Ovary (tissue), 9 donors: ENCODE data around the gene PHF21B. TPM values are rescaled to one million over a fixed set of nuclear protein-coding genes. Genes with fewer than 3 reads are reported as not detected.

Experiments used
- DNase-seq, 5 donors: peaks; one replicate each; pipeline ENCODE4 v3.0.0-alpha.2; 2019 to 2020
- H3K27ac ChIP-seq, 2 donors: fragments of 200-600 bp; one replicate each; pipeline versions ENCODE4 v1.5.1 to v1.8.0; 2019 to 2022
- H3K27me3 ChIP-seq: fragments of 200-600 bp; one replicate; pipeline ENCODE4 v1.8.0; 2022
- H3K36me3 ChIP-seq: fragments of 200-600 bp; sonication (generic); one replicate; pipeline ENCODE4 v1.5.1; 2019
- H3K4me1 ChIP-seq: one replicate; pipeline ENCODE4 v1.8.1; 2013; ENCODE audit warnings: mild to moderate bottlenecking, moderate library complexity; ENCODE audit not compliant: insufficient read depth
- H3K4me3 ChIP-seq: fragments of 200-600 bp; sonication (generic); one replicate; pipeline ENCODE4 v1.5.1; 2017
- H3K9me3 ChIP-seq, 2 donors: fragments of 200-600 bp in 1 of 2; sonication (generic) in 1 of 2; one replicate each; pipeline versions ENCODE4 v1.5.1 to v1.8.1; 2013 to 2019; ENCODE audit warnings: mild to moderate bottlenecking in 1 of 2, moderate library complexity in 1 of 2
- EP300 ChIP-seq: sonication (generic); formaldehyde crosslinking; IDR thresholded peaks from one replicate; pipeline ENCODE4 v1.6.1; 2017; ENCODE audit warnings: antibody characterized with exemption
- POLR2A ChIP-seq: fragments of 450-650 bp; IDR thresholded peaks from one replicate; pipeline ENCODE4 v1.6.1; 2017; ENCODE audit warnings: antibody characterized with exemption, mild to moderate bottlenecking, moderate library complexity
- WGBS, 3 donors: extraction: QIAGEN DNeasy Blood & Tissue Kit in 1 of 3; methylation state at CpG; one replicate each; pipeline versions ENCODE4 v1.1.5 to v1.1.7; 2013 to 2017; 5-methylcytosine and 5-hydroxymethylcytosine counted together
- intact Hi-C, 4 donors: fragments of 100-400 bp; cut with DNase I; formaldehyde crosslinking; loops; one replicate each; pipeline versions ENCODE4 v1.11.0 to v1.15.1; 2022 to 2023
- polyA plus RNA-seq, 2 donors: library from polyadenylated mRNA; stranded (reverse); fragments of 200-250 nt in 1 of 2; fragments of 350-450 nt in 1 of 2; fragmentation: Illumina TruSeq in 1 of 2; extraction: RNeasy Lipid Tissue Mini Kit (QIAGEN cat#74804) in 1 of 2; gene quantifications; one replicate each; pipeline ENCODE4 v1.2.3, GENCODE V29; 2013 to 2014
- total RNA-seq, 7 donors: library from RNA; depleted of rRNA in 2 of 7; stranded (reverse); fragments of >200 nt in 2 of 7; fragmentation: NEBNext Ultra II Directional in 3 of 7; extraction: Animal tissue kit (Norgen Biotek cat#: 25700) in 3 of 7; gene quantifications; one replicate each; pipeline versions ENCODE4 v1.1.0 to v1.2.4, GENCODE V29; 2016 to 2023
- TF ChIP-seq, protein P1 (sequence below), 3 donors: fragments of 450-650 bp in 2 of 3; fragments of 200-600 bp in 1 of 3; IDR thresholded peaks; one replicate each; pipeline versions ENCODE4 v1.5.1 to v1.8.0; 2016 to 2022; ENCODE audit warnings: antibody characterized with exemption in 3 of 3, mild to moderate bottlenecking in 1 of 3
- donor health status: DM: no; HTN: no; CAD: no; lungs with moderate emphysema.
- donor health status: DM: no; HTN: no; CAD: no.
- donor health status: Bipolar disorder and iron deficiency.
- donor health status: DM: yes; HTN: yes; CAD: no.
- donor health status: DM: no; HTN: no; CAD: no.
- donor health status: DM: yes; HTN: yes; CAD: no.

Gene PHF21B
- total and polyA plus RNA-seq, 9 donors: 0.95 to 10.7 (median 6.4) TPM

DNA sequence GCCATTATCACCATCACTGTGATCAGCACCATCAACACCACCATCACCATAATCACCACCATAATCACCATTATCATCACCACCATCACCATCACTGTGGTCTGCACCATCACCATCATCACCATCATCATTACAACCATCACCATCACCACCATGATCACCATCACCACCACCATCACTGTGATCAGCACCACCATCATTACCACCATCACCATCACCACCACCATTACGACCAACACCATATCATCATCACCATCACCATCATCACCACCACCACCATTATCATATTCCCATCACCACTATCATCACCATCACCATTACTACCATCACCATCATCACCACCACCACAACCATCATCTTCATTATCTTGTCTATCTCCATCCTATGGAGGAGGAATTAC is 125.2 kb downstream of the PHF21B start:
- Histone ChIP-seq H3K27me3 (no peaks in the 10 kb centered on the region), H3K4me3 (no peak overlapping the region), H3K9me3 (no peaks in the 10 kb centered on the region), H3K27ac (no peak overlapping the region), H3K36me3 (no peaks in the 10 kb centered on the region), H3K4me1 (no peaks in the 10 kb centered on the region)
- 95 to 98% (median 96%) methylated on average over 1 of the region's 1 CpG for WGBS, 3 donors
- TF ChIP-seq POLR2A: no peak
- TF ChIP-seq, protein P1, sequence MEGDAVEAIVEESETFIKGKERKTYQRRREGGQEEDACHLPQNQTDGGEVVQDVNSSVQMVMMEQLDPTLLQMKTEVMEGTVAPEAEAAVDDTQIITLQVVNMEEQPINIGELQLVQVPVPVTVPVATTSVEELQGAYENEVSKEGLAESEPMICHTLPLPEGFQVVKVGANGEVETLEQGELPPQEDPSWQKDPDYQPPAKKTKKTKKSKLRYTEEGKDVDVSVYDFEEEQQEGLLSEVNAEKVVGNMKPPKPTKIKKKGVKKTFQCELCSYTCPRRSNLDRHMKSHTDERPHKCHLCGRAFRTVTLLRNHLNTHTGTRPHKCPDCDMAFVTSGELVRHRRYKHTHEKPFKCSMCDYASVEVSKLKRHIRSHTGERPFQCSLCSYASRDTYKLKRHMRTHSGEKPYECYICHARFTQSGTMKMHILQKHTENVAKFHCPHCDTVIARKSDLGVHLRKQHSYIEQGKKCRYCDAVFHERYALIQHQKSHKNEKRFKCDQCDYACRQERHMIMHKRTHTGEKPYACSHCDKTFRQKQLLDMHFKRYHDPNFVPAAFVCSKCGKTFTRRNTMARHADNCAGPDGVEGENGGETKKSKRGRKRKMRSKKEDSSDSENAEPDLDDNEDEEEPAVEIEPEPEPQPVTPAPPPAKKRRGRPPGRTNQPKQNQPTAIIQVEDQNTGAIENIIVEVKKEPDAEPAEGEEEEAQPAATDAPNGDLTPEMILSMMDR (IDR thresholded peaks at IDR 0.05): no peak
- no peak for TF ChIP-seq EP300
- DNase-seq: no peak
- intact Hi-C loops: no loop called here

DNA sequence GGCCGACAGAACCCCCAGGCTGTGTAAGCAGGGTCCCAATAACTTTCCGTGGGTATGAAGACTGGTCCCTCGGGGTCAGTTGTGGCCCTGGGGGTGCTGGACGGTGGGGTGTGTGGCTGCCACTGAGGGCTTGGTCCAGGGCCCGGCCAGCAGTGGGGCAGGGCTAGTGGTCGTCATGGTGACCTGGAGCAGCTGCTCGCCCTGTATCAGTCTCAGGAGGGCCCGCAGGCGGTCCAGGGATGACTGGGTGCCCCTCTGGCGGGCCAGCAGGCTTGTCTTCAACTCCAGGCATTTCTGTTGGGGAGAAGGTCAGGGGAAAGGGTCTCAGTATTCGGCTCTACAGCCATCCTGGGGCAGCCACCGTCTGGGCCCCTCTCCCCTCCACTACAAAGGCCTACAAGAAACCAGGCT is 126.8 kb downstream of the PHF21B start:
- no peak for TF ChIP-seq EP300
- TF ChIP-seq, protein P1 (IDR thresholded peaks at IDR 0.05): no peak
- H3K27me3 ChIP-seq: no peaks in the 10 kb centered on the region
- no peaks in the 10 kb centered on the region for H3K4me1 ChIP-seq
- no peaks in the 10 kb centered on the region for H3K9me3 ChIP-seq
- peak in 1 of 5 donors; percentile 19 for DNase-seq
- no peak overlapping the region for H3K4me3 ChIP-seq
- intact Hi-C loops: no loop called here
- WGBS, 3 donors: 86 to 88% (median 88%) methylated on average over 11 to 12 of the region's 12 CpGs
- H3K27ac ChIP-seq: no peak overlapping the region
- H3K36me3 ChIP-seq: no peaks in the 10 kb centered on the region

DNA sequence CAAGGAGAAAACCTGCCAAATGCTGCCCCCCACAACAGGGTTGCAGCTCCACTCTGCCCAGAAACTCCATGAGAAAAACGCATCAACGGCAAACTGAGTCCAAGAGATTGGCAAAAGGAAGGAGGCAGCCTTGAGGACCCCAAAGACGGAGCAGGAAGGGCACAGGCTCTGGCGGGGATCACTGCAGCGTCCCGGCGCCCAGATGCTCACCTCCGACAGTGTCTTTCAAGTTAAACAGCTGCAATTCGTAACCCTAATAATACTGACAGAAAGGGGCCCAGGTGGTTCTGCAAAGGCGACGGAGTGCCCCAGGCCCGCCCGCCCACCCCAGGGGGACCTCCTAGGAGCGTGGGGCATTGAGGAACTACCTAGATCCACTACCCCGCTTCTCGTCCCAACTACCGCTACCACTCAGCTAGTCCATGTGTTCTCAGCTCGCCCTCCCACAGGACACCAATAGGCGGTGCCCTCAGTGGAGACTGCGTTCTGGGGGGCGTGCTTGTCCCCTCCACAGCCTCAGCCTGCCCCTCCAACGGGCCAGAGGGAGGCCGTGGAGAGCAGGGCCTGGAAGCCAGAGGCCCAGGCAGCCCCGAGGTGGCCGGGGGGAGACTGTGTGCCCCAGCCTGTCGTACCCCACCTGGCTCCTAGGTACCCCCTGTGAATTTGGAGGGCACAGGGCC is 127.4 kb downstream of the PHF21B start:
- Histone ChIP-seq H3K27me3 (no peaks in the 10 kb centered on the region), H3K9me3 (no peaks in the 10 kb centered on the region), H3K4me1 (no peaks in the 10 kb centered on the region), H3K36me3 (no peaks in the 10 kb centered on the region), H3K27ac (no peak overlapping the region), H3K4me3 (no peak overlapping the region)
- TF ChIP-seq POLR2A: no peak
- peak in 1 of 5 donors; percentile 17 for DNase-seq
- intact Hi-C loops: no loop called here
- 86 to 95% (median 91%) methylated on average over 24 to 26 of the region's 26 CpGs for WGBS, 3 donors

DNA sequence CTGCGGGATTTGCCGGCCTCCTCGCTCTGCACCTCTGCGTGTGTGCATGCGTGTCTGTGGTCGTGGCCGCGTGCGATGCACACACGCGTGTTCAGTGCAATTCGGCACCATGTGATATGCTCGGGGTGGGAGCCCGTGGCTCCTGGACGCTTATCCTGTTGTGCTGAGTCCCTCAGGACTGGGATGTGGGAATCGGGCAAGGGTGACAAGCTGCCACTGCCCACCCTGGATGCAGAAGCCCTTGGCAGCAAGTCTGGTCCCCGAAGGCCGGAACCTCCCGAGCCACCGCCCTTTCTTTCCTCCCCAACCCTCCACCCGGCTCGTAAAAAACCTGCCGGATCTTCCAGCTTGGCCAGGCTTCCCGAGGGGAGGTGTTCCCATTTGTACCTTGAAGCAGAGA is 128.2 kb downstream of the PHF21B start:
- H3K36me3 ChIP-seq: no peaks in the 10 kb centered on the region
- H3K4me3 ChIP-seq: no peak overlapping the region
- peak in 1 of 5 donors; percentile 27 for DNase-seq
- H3K9me3 ChIP-seq: no peaks in the 10 kb centered on the region
- H3K4me1 ChIP-seq: no peaks in the 10 kb centered on the region
- 87 to 90% (median 87%) methylated on average over 24 of the region's 24 CpGs for WGBS, 3 donors
- no peaks in the 10 kb centered on the region for H3K27me3 ChIP-seq
- H3K27ac ChIP-seq: no peak overlapping the region
- intact Hi-C loops: no loop called here
- TF ChIP-seq, protein P1 (IDR thresholded peaks at IDR 0.05): no peak
- TF ChIP-seq POLR2A: no peak

DNA sequence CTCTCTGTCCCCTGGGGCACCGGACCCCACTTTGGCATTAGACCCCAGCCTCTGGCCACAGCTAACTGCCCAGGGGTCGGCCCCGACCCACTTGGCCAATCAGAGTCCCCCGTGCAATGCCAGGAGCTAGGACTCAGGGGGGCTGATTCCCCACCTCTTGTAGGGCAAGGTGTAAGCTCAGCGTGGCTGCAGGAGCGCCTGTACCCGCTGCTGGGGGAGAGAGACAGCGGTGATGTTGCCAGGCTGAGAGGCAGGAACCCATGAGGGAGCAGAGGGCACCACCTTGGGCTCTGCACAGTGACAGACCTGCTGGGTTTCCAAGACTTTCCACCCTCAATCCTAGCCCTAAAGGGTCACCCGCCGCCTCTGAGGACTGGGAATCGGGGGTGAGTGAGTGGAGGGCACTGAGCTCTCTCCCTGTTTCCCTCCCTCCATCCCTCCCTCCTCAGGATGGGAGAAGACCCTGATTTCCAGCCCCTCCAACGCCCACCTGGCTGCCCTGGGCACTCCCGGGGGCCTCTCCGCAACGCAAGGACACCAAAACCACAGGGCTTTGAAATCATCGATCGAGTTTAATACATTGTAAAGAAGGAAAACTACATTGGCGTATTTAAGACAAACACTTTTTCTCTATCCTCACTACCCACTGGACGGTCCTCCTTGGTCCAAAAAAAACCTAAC is 129.1 kb downstream of the PHF21B start:
- Histone ChIP-seq H3K36me3 (no peaks in the 10 kb centered on the region), H3K27me3 (no peaks in the 10 kb centered on the region), H3K27ac (no peak overlapping the region), H3K4me3 (no peak overlapping the region), H3K9me3 (no peaks in the 10 kb centered on the region), H3K4me1 (no peaks in the 10 kb centered on the region)
- intact Hi-C loops: no loop called here
- DNase-seq: peak in 1 of 5 donors; percentile 15
- TF ChIP-seq POLR2A (no peak), EP300 (no peak)
- TF ChIP-seq, protein P1 (IDR thresholded peaks at IDR 0.05): no peak
- 93 to 96% (median 96%) methylated on average over 19 of the region's 19 CpGs for WGBS, 3 donors
